ENCODE results near the gene PPDPF. TPM values are rescaled to one million over a fixed set of nuclear protein-coding genes. Genes with fewer than 3 reads are reported as not detected.

The PPDPF gene
- polyA plus RNA-seq, 3 donors = 13.4 to 39.9 (median 26.1) TPM

DNA sequence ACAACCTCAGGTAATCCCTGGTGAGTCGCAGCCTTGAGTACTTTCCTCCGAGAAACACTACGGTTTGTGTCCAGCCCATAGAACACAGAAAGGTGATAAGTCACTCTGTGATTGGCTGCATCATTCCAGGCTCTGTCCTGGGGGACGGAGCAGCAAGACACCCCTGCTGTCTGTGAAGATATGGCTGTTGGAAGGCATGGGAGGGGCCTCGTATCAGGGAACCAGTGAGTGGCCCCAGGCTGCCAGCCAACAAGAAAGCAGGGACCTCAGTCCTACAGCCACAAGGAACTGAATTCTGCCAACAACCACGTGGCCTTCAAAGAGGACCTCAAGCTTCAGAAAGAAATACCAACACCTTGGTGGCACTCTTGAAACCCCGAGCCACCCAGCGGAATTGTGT, 15.3 kb upstream of the PPDPF start:
- Histone ChIP-seq H3K79me2 (ENCODE audit: insufficient read depth, low read length) (no peaks in the 10 kb centered on the region), H2AFZ (ENCODE audit: insufficient read depth, low read depth, low read length, poor library complexity, severe bottlenecking) (no peak overlapping the region), H3K9ac (ENCODE audit: insufficient read depth, low read length, poor library complexity, severe bottlenecking) (no peak overlapping the region), H3K4me1 (ENCODE audit: control insufficient read depth in 1 of 2, insufficient read depth in 2 of 2, low read length in 2 of 2) (peaks cover 0 to 4% of the 10 kb centered on the region in 2 donors), H4K20me1 (ENCODE audit: insufficient read depth, low read length) (no peaks in the 10 kb centered on the region), H3K27ac (ENCODE audit: low read depth in 1 of 2, low read length in 2 of 2) (no peak overlapping the region), H3K27me3 (ENCODE audit: control insufficient read depth in 2 of 2, insufficient read depth in 2 of 2, low read length in 2 of 2) (peaks cover 0 to 15% of the 10 kb centered on the region in 2 donors), H3K4me2 (replicated peaks; ENCODE audit: extremely low read depth, low read length, poor library complexity, severe bottlenecking) (no peak overlapping the region), H3K36me3 (replicated peaks in 1 of 2; ENCODE audit: control insufficient read depth in 1 of 2, insufficient read depth in 2 of 2, low read length in 2 of 2) (no peaks in the 10 kb centered on the region), H3K9me3 (replicated peaks in 1 of 2; ENCODE audit: control insufficient read depth in 1 of 2, insufficient read depth in 1 of 2, low read length in 2 of 2) (peaks cover 16 to 22% of the 10 kb centered on the region in 2 donors), H3K4me3 (replicated peaks in 1 of 3; ENCODE audit: low read depth in 2 of 3, low read length in 3 of 3) (no peak overlapping the region)
- Mint-ChIP-seq H3K27me3 (ENCODE audit: low read depth in 3 of 3) (peaks cover 23 to 48% (median 23%) of the 10 kb centered on the region in 3 donors), H3K4me1 (peaks cover 5% of the 10 kb centered on the region), H3K9me3 (peaks cover 13 to 25% (median 20%) of the 10 kb centered on the region in 7 donors), H3K36me3 (no peaks in the 10 kb centered on the region), H3K27ac (no peak overlapping the region), H3K4me3 (no peak overlapping the region)
- TF ChIP-seq CTCF (IDR thresholded peaks at IDR 0.05) = no peak
- no peak for DNase-seq
- WGBS (ENCODE audit: insufficient coverage) = 94% methylated on average over 6 of the region's 8 CpGs
- intact Hi-C loops (cut with micrococcal nuclease) = no loop called here

DNA sequence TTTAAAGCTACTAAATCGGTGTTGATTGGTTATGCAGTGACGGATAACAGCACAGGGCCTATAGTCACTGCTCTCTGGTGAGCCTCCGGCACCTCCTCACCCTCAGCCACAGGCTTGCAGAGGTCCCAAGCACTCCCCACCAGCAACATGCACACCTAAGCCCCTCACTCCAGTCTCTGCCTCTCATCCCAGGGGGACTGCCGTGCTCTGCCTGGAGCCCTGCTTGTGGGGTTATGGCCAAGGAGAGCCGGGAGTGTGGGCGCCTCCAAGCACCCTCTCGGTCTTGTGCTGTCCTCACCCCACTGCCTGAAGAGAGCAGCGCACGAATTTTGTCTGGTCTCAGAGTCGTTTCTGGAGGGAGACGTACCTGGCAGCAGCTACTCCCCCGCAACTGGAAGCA, 14.8 kb upstream of the PPDPF start:
- Histone ChIP-seq H3K4me2 (replicated peaks; ENCODE audit: extremely low read depth, low read length, poor library complexity, severe bottlenecking) (no peak overlapping the region), H3K27me3 (ENCODE audit: control insufficient read depth in 2 of 2, insufficient read depth in 2 of 2, low read length in 2 of 2) (peaks cover 0 to 14% of the 10 kb centered on the region in 2 donors), H3K36me3 (replicated peaks in 1 of 2; ENCODE audit: control insufficient read depth in 1 of 2, insufficient read depth in 2 of 2, low read length in 2 of 2) (no peaks in the 10 kb centered on the region), H3K4me3 (replicated peaks in 1 of 3; ENCODE audit: low read depth in 2 of 3, low read length in 3 of 3) (no peak overlapping the region), H3K4me1 (ENCODE audit: control insufficient read depth in 1 of 2, insufficient read depth in 2 of 2, low read length in 2 of 2) (peaks cover 0 to 4% of the 10 kb centered on the region in 2 donors), H3K79me2 (ENCODE audit: insufficient read depth, low read length) (no peaks in the 10 kb centered on the region), H4K20me1 (ENCODE audit: insufficient read depth, low read length) (no peaks in the 10 kb centered on the region), H3K9ac (ENCODE audit: insufficient read depth, low read length, poor library complexity, severe bottlenecking) (no peak overlapping the region), H3K9me3 (replicated peaks in 1 of 2; ENCODE audit: control insufficient read depth in 1 of 2, insufficient read depth in 1 of 2, low read length in 2 of 2) (peaks cover 16 to 22% of the 10 kb centered on the region in 2 donors), H2AFZ (ENCODE audit: insufficient read depth, low read depth, low read length, poor library complexity, severe bottlenecking) (no peak overlapping the region), H3K27ac (ENCODE audit: low read depth in 1 of 2, low read length in 2 of 2) (no peak overlapping the region)
- Mint-ChIP-seq H3K36me3 (no peaks in the 10 kb centered on the region), H3K27me3 (ENCODE audit: low read depth in 3 of 3) (peaks cover 20 to 48% (median 22%) of the 10 kb centered on the region in 3 donors), H3K4me1 (peaks cover 5% of the 10 kb centered on the region), H3K27ac (no peak overlapping the region), H3K4me3 (no peak overlapping the region), H3K9me3 (peaks cover 13 to 25% (median 20%) of the 10 kb centered on the region in 7 donors)
- no peak for TF ChIP-seq CTCF (IDR thresholded peaks at IDR 0.05)
- DNase-seq = no peak
- intact Hi-C loops (cut with micrococcal nuclease) = no loop called here
- WGBS (ENCODE audit: insufficient coverage) = 92% methylated on average over 5 of the region's 12 CpGs
